DOHH2 (cell line): ENCODE data around the gene RXFP2.

ENCODE experiments used
- EZH2phosphoT487 ChIP-seq: fragments of 200-600 bp; sonication (generic); IDR thresholded peaks from 2 replicates; pipeline ENCODE4 v1.6.1; 2017; ENCODE audit warnings: borderline replicate concordance, mild to moderate bottlenecking, antibody characterized with exemption, low read length, moderate library complexity, mixed read lengths
- TF ChIP-seq, protein P1 (sequence below): fragments of 200-600 bp; sonication (generic); IDR thresholded peaks from one replicate; pipeline ENCODE4 v1.5.1; 2014; ENCODE audit warnings: antibody characterized with exemption, mild to moderate bottlenecking, low read depth, low read length; ENCODE audit not compliant: poor library complexity, severe bottlenecking

DNA sequence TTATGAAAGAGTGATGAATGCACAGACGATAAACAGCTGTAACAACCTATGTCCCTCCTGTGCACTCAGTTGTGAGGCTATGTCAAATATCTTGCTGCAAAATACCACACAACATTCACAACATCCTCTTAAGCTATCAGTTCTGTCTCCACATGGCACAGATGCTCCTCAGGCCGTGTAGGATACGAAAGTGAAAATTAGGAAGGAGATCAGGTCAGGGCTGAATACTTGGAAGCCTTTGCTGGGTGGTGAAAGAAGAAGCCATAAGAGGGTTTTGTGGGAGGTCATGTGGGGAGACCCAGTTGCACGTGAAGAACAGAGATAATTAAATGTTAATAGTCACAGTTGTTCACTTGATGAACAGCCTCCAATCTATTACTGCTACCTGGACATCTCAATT lies 58.9 kb downstream of the RXFP2 start:
- TF ChIP-seq, protein P1, sequence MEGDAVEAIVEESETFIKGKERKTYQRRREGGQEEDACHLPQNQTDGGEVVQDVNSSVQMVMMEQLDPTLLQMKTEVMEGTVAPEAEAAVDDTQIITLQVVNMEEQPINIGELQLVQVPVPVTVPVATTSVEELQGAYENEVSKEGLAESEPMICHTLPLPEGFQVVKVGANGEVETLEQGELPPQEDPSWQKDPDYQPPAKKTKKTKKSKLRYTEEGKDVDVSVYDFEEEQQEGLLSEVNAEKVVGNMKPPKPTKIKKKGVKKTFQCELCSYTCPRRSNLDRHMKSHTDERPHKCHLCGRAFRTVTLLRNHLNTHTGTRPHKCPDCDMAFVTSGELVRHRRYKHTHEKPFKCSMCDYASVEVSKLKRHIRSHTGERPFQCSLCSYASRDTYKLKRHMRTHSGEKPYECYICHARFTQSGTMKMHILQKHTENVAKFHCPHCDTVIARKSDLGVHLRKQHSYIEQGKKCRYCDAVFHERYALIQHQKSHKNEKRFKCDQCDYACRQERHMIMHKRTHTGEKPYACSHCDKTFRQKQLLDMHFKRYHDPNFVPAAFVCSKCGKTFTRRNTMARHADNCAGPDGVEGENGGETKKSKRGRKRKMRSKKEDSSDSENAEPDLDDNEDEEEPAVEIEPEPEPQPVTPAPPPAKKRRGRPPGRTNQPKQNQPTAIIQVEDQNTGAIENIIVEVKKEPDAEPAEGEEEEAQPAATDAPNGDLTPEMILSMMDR, result no peak
- no peak for TF ChIP-seq EZH2phosphoT487
